Uterus (tissue), 4 donors: Measurements from ENCODE around the gene KCNK18. TPM values are rescaled to one million over a fixed set of nuclear protein-coding genes. Genes with fewer than 3 reads are reported as not detected.
"Not testable (repeated sequence)": the region's sequence is repeated elsewhere in the genome, so short reads cannot be mapped to it uniquely, and the experiment has no call there.

Source experiments
- DNase-seq, 2 donors: peaks; one replicate each; pipeline ENCODE4 v3.0.0-alpha.2; 2019 to 2020
- H3K27ac ChIP-seq, 2 donors: fragments of 200-600 bp; sonication (generic); 1 replicate in 1 of 2; 2 replicates in 1 of 2; pipeline ENCODE4 v1.5.1; 2016 to 2018
- H3K27me3 ChIP-seq, 2 donors: fragments of 200-600 bp; sonication (generic); one replicate each; pipeline ENCODE4 v1.5.1; 2018 to 2019; ENCODE audit warnings: control low read depth in 1 of 2
- H3K36me3 ChIP-seq, 2 donors: fragments of 200-600 bp; sonication (generic); one replicate each; pipeline ENCODE4 v1.5.1; 2019; ENCODE audit warnings: control low read depth in 1 of 2
- H3K4me1 ChIP-seq, 2 donors: fragments of 200-600 bp; sonication (generic); one replicate each; pipeline ENCODE4 v1.5.1; 2018 to 2019; ENCODE audit warnings: control low read depth in 1 of 2
- H3K4me3 ChIP-seq, 2 donors: fragments of 200-600 bp; sonication (generic); 1 replicate in 1 of 2; 2 replicates in 1 of 2; pipeline ENCODE4 v1.5.1; 2018 to 2019; ENCODE audit warnings: mild to moderate bottlenecking in 1 of 2
- H3K9me3 ChIP-seq, 2 donors: fragments of 200-600 bp; sonication (generic); one replicate each; pipeline ENCODE4 v1.5.1; 2019; ENCODE audit warnings: control low read depth in 1 of 2
- POLR2A ChIP-seq, 2 donors: fragments of 450-650 bp; IDR thresholded peaks; one replicate each; pipeline ENCODE4 v1.6.1; 2016; ENCODE audit warnings: antibody characterized with exemption in 2 of 2, mild to moderate bottlenecking in 1 of 2, moderate library complexity in 1 of 2
- intact Hi-C: fragments of 100-400 bp; cut with DNase I; formaldehyde crosslinking; loops from one replicate; pipeline ENCODE4 v1.15.1; 2023; ENCODE audit warnings: low total_unique reads
- total RNA-seq, 4 donors: library from RNA; depleted of rRNA in 3 of 4; stranded (reverse); fragments of >200 nt in 3 of 4; gene quantifications; one replicate each; pipeline versions ENCODE4 v1.1.0 to v1.2.4, GENCODE V29; 2014 to 2023
- TF ChIP-seq, protein P1 (sequence below), 4 experiments: fragments of 200-600 bp in 2 of 4; fragments of 450-650 bp in 2 of 4; sonication (generic) in 2 of 4; IDR thresholded peaks; one replicate each; pipeline ENCODE4 v1.5.1; 2016 to 2019; ENCODE audit warnings: antibody characterized with exemption in 4 of 4, mild to moderate bottlenecking in 2 of 4, moderate library complexity in 1 of 4
- donor health status: DM: yes; HTN: yes; CAD: no.

Gene KCNK18
- total RNA-seq, 4 donors from 2014 or later = not detected

GRCh38 chr10:117184296-117184695 is 13.0 kb upstream of the KCNK18 start:
- no peaks in the 10 kb centered on the region for H3K4me1 ChIP-seq
- intact Hi-C loops = no loop called here
- TF ChIP-seq, protein P1, sequence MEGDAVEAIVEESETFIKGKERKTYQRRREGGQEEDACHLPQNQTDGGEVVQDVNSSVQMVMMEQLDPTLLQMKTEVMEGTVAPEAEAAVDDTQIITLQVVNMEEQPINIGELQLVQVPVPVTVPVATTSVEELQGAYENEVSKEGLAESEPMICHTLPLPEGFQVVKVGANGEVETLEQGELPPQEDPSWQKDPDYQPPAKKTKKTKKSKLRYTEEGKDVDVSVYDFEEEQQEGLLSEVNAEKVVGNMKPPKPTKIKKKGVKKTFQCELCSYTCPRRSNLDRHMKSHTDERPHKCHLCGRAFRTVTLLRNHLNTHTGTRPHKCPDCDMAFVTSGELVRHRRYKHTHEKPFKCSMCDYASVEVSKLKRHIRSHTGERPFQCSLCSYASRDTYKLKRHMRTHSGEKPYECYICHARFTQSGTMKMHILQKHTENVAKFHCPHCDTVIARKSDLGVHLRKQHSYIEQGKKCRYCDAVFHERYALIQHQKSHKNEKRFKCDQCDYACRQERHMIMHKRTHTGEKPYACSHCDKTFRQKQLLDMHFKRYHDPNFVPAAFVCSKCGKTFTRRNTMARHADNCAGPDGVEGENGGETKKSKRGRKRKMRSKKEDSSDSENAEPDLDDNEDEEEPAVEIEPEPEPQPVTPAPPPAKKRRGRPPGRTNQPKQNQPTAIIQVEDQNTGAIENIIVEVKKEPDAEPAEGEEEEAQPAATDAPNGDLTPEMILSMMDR (IDR thresholded peaks at IDR 0.05) = no peak
- no peak for TF ChIP-seq POLR2A (IDR thresholded peaks at IDR 0.05)
- DNase-seq = no peak
- no peak overlapping the region for H3K27ac ChIP-seq
- H3K4me3 ChIP-seq = no peak overlapping the region
- no peaks in the 10 kb centered on the region for H3K9me3 ChIP-seq
- no peaks in the 10 kb centered on the region for H3K27me3 ChIP-seq
- no peaks in the 10 kb centered on the region for H3K36me3 ChIP-seq

GRCh38 chr10:117184821-117185220 is 12.5 kb upstream of the KCNK18 start:
- H3K4me1 ChIP-seq = no peaks in the 10 kb centered on the region
- H3K4me3 ChIP-seq = no peak overlapping the region
- H3K36me3 ChIP-seq = no peaks in the 10 kb centered on the region
- DNase-seq = no peak
- H3K27me3 ChIP-seq = no peaks in the 10 kb centered on the region
- no peaks in the 10 kb centered on the region for H3K9me3 ChIP-seq
- no peak overlapping the region for H3K27ac ChIP-seq
- intact Hi-C loops = no loop called here
- TF ChIP-seq, protein P1 (IDR thresholded peaks at IDR 0.05) = no peak
- TF ChIP-seq POLR2A (IDR thresholded peaks at IDR 0.05) = no peak

- intact Hi-C loops = not testable (repeated sequence)
Measured at GRCh38 chr10:117185817-117186216, 11.5 kb upstream of the KCNK18 start.

GRCh38 chr10:117186832-117187615 is 10.3 kb upstream of the KCNK18 start:
- TF ChIP-seq, protein P1 (IDR thresholded peaks at IDR 0.05) = no peak
- TF ChIP-seq POLR2A (IDR thresholded peaks at IDR 0.05) = no peak

More at GRCh38 chr10:117185817-117186216, 11.5 kb upstream of the KCNK18 start:
- H3K27ac ChIP-seq, H3K27me3 ChIP-seq, DNase-seq, H3K9me3 ChIP-seq, H3K4me1 ChIP-seq, H3K4me3 ChIP-seq, H3K36me3 ChIP-seq: not testable (repeated sequence)

DNA sequence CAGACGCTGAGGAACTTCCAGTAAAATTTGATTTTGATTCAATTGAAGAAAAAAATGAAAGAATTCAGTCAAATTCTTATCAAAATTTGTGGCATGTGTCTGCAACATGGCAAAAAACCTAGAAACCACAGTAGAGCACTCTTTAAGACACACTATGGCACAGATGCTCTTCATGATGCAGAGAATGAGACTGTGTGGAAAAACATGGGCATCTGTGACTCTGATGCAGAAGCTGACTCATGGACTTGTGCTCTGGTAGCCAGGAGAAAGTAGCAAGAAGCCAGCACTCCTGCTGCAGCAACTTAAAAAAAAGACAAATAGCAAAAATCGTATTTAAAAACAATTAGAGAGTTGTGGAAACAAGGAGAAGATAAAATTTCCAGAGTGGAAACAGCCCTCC is 8.9 kb upstream of the KCNK18 start:
- Histone ChIP-seq H3K4me1 (no peaks in the 10 kb centered on the region), H3K27ac (no peak overlapping the region), H3K4me3 (no peak overlapping the region), H3K27me3 (no peaks in the 10 kb centered on the region), H3K36me3 (no peaks in the 10 kb centered on the region), H3K9me3 (no peaks in the 10 kb centered on the region)
- no peak for TF ChIP-seq POLR2A (IDR thresholded peaks at IDR 0.05)
- TF ChIP-seq, protein P1 (IDR thresholded peaks at IDR 0.05) = no peak
- no peak for DNase-seq
- intact Hi-C loops = no loop called here

More at GRCh38 chr10:117186832-117187615, 10.3 kb upstream of the KCNK18 start:
- H3K4me3 ChIP-seq = no peak overlapping the region
- no peaks in the 10 kb centered on the region for H3K36me3 ChIP-seq
- DNase-seq = no peak
- H3K27ac ChIP-seq = no peak overlapping the region
- no peaks in the 10 kb centered on the region for H3K4me1 ChIP-seq
- H3K27me3 ChIP-seq = no peaks in the 10 kb centered on the region
- intact Hi-C loops = no loop called here
- no peaks in the 10 kb centered on the region for H3K9me3 ChIP-seq
